Measurements from ENCODE around the gene WLS. TPM values are rescaled to one million over a fixed set of nuclear protein-coding genes. Genes with fewer than 3 reads are reported as not detected.

Gene WLS
- total and polyA plus RNA-seq, 2 donors (not counting 1 experiment from before 2014, with no cell fraction given) = 0.49 TPM; not detected in 1

- Mint-ChIP-seq H3K4me1 (no peaks in the 10 kb centered on the region), H3K9me3 (ENCODE audit: insufficient read depth) (no peaks in the 10 kb centered on the region), H3K27ac (no peak overlapping the region), H3K4me3 (no peak overlapping the region), H3K27me3 (peaks cover 3% of the 10 kb centered on the region)
- H3K9ac ChIP-seq (ENCODE audit: low read length) = no peak overlapping the region
- H3K27me3 ChIP-seq (replicated peaks in 1 of 4; ENCODE audit: control extremely low read depth in 1 of 4, control insufficient read depth in 3 of 4, insufficient read depth in 4 of 4, low read length in 3 of 4) = no peaks in the 10 kb centered on the region
- H3K9me3 ChIP-seq (ENCODE audit: control extremely low read depth in 1 of 3, control insufficient read depth in 2 of 3, insufficient read depth in 1 of 3, low read length in 2 of 3) = no peaks in the 10 kb centered on the region
- no peak overlapping the region for H3K27ac ChIP-seq (ENCODE audit: low read length in 2 of 2)
- CTCF ChIA-PET = no interaction called here
- intact Hi-C loops (cut with micrococcal nuclease) = no loop called here
- POLR2A ChIA-PET = no interaction called here
- H3K36me3 ChIP-seq (replicated peaks in 1 of 2; ENCODE audit: control extremely low read depth in 1 of 2, control insufficient read depth in 1 of 2, extremely low read depth in 1 of 2, insufficient read depth in 2 of 2, low read length in 1 of 2) = no peaks in the 10 kb centered on the region
- H4K20me1 ChIP-seq (ENCODE audit: control insufficient read depth, insufficient read depth, low read length, poor library complexity, severe bottlenecking) = no peaks in the 10 kb centered on the region
- no peaks in the 10 kb centered on the region for H3K4me1 ChIP-seq (ENCODE audit: control insufficient read depth in 2 of 2, insufficient read depth in 2 of 2, low read length in 2 of 2)
- no peak for ATAC-seq (ENCODE audit: low read depth)
- H3K4me3 ChIP-seq (ENCODE audit: control extremely low read depth in 1 of 5, extremely low read depth in 1 of 5, insufficient read depth in 1 of 5, low read depth in 2 of 5, low read length in 4 of 5) = no peak overlapping the region
- TF ChIP-seq EZH2 (IDR thresholded peaks at IDR 0.05; ENCODE audit: borderline replicate concordance, insufficient read depth, low read depth, low read length, poor library complexity, severe bottlenecking) = no peak
- TF ChIP-seq CTCF (IDR thresholded peaks at IDR 0.05) = no peak
- H3K79me2 ChIP-seq (ENCODE audit: control insufficient read depth, insufficient read depth, low read length) = no peaks in the 10 kb centered on the region
- DNase-seq = no peak
- no CpG with 5 or more reads among the region's 3 CpGs for WGBS (ENCODE audit: insufficient coverage)
- H2AFZ ChIP-seq (ENCODE audit: insufficient read depth, low read depth, low read length, poor library complexity, severe bottlenecking) = no peak overlapping the region
- no peak overlapping the region for H3K4me2 ChIP-seq (replicated peaks; ENCODE audit: low read depth, low read length, poor library complexity, severe bottlenecking)
These were observed 37.5 kb upstream of the WLS start for GRCh38 chr1:68269637-68270430.

GRCh38 chr1:68268896-68269483 lies 36.7 kb upstream of the WLS start:
- H3K27ac Mint-ChIP-seq = no peak overlapping the region
- POLR2A ChIA-PET = no interaction called here
- no peaks in the 10 kb centered on the region for H3K4me1 ChIP-seq (ENCODE audit: control insufficient read depth in 2 of 2, insufficient read depth in 2 of 2, low read length in 2 of 2)

More at GRCh38 chr1:68268896-68269483, 36.7 kb upstream of the WLS start:
- CTCF ChIA-PET = no interaction called here
- Histone ChIP-seq H3K36me3 (replicated peaks in 1 of 2; ENCODE audit: control extremely low read depth in 1 of 2, control insufficient read depth in 1 of 2, extremely low read depth in 1 of 2, insufficient read depth in 2 of 2, low read length in 1 of 2) (no peaks in the 10 kb centered on the region), H2AFZ (ENCODE audit: insufficient read depth, low read depth, low read length, poor library complexity, severe bottlenecking) (no peak overlapping the region), H3K4me3 (ENCODE audit: control extremely low read depth in 1 of 5, extremely low read depth in 1 of 5, insufficient read depth in 1 of 5, low read depth in 2 of 5, low read length in 4 of 5) (no peak overlapping the region), H4K20me1 (ENCODE audit: control insufficient read depth, insufficient read depth, low read length, poor library complexity, severe bottlenecking) (no peaks in the 10 kb centered on the region), H3K9me3 (ENCODE audit: control extremely low read depth in 1 of 3, control insufficient read depth in 2 of 3, insufficient read depth in 1 of 3, low read length in 2 of 3) (no peaks in the 10 kb centered on the region), H3K27ac (ENCODE audit: low read length in 2 of 2) (no peak overlapping the region), H3K4me2 (replicated peaks; ENCODE audit: low read depth, low read length, poor library complexity, severe bottlenecking) (no peak overlapping the region), H3K27me3 (replicated peaks in 1 of 4; ENCODE audit: control extremely low read depth in 1 of 4, control insufficient read depth in 3 of 4, insufficient read depth in 4 of 4, low read length in 3 of 4) (no peaks in the 10 kb centered on the region), H3K79me2 (ENCODE audit: control insufficient read depth, insufficient read depth, low read length) (no peaks in the 10 kb centered on the region), H3K9ac (ENCODE audit: low read length) (no peak overlapping the region)
- H3K4me1 Mint-ChIP-seq = no peaks in the 10 kb centered on the region
- H3K9me3 Mint-ChIP-seq (ENCODE audit: insufficient read depth) = no peaks in the 10 kb centered on the region
- intact Hi-C loops (cut with micrococcal nuclease) = no loop called here
- peaks cover 5% of the 10 kb centered on the region for H3K27me3 Mint-ChIP-seq
- 40% methylated on average over 1 of the region's 4 CpGs for WGBS (ENCODE audit: insufficient coverage)
- DNase-seq (no peak), ATAC-seq (ENCODE audit: low read depth) (no peak)
- H3K4me3 Mint-ChIP-seq = no peak overlapping the region
- no peak for TF ChIP-seq CTCF (IDR thresholded peaks at IDR 0.05)
- TF ChIP-seq EZH2 (IDR thresholded peaks at IDR 0.05; ENCODE audit: borderline replicate concordance, insufficient read depth, low read depth, low read length, poor library complexity, severe bottlenecking) = no peak

All from B cell (primary cell).